ENCODE measurements around the gene C10orf67. TPM values are rescaled to one million over a fixed set of nuclear protein-coding genes. Genes with fewer than 3 reads are reported as not detected.

C10orf67 gene
- total RNA-seq, 1 experiment from 2014 or later = not detected

- no peak overlapping the region for H3K4me3 ChIP-seq (ENCODE audit: low read depth in 2 of 2, low read length in 2 of 2)
- ATAC-seq (no peak), DNase-seq (ENCODE audit: low read depth, low spot score) (no peak)
- TF ChIP-seq, protein P1, sequence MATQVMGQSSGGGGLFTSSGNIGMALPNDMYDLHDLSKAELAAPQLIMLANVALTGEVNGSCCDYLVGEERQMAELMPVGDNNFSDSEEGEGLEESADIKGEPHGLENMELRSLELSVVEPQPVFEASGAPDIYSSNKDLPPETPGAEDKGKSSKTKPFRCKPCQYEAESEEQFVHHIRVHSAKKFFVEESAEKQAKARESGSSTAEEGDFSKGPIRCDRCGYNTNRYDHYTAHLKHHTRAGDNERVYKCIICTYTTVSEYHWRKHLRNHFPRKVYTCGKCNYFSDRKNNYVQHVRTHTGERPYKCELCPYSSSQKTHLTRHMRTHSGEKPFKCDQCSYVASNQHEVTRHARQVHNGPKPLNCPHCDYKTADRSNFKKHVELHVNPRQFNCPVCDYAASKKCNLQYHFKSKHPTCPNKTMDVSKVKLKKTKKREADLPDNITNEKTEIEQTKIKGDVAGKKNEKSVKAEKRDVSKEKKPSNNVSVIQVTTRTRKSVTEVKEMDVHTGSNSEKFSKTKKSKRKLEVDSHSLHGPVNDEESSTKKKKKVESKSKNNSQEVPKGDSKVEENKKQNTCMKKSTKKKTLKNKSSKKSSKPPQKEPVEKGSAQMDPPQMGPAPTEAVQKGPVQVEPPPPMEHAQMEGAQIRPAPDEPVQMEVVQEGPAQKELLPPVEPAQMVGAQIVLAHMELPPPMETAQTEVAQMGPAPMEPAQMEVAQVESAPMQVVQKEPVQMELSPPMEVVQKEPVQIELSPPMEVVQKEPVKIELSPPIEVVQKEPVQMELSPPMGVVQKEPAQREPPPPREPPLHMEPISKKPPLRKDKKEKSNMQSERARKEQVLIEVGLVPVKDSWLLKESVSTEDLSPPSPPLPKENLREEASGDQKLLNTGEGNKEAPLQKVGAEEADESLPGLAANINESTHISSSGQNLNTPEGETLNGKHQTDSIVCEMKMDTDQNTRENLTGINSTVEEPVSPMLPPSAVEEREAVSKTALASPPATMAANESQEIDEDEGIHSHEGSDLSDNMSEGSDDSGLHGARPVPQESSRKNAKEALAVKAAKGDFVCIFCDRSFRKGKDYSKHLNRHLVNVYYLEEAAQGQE (IDR thresholded peaks at IDR 0.05; ENCODE audit: insufficient read depth in 1 of 2, low read depth in 2 of 2, low read length in 1 of 2) = no peak
- no peak for TF ChIP-seq TCF7L2 (IDR thresholded peaks at IDR 0.05; ENCODE audit: low read depth, low read length)
- no peak for TF ChIP-seq CTCF (IDR thresholded peaks at IDR 0.05)
- TF ChIP-seq SIN3A (IDR thresholded peaks at IDR 0.05; ENCODE audit: borderline replicate concordance, insufficient read depth, low read depth, low read length) = no peak
- no peak for TF ChIP-seq POLR2AphosphoS5 (IDR thresholded peaks at IDR 0.05; ENCODE audit: low read depth, low read length)
- no peaks in the 10 kb centered on the region for H3K36me3 ChIP-seq (ENCODE audit: control insufficient read depth, insufficient read depth, low read length)
- intact Hi-C loops (cut with micrococcal nuclease; ENCODE audit: unreplicated experiment) = no loop called here
- ChIA-PET CTCF (interaction anchor here (0.7 kb wide), 1 partner anchor 130 kb away, joined by 3 read pairs; no protein-coding TSS in a partner anchor), POLR2A (no interaction called here)
- no peak overlapping the region for H3K27ac ChIP-seq (ENCODE audit: low read length)
- no peaks in the 10 kb centered on the region for H3K4me1 ChIP-seq (ENCODE audit: control insufficient read depth, insufficient read depth, low read length)
- in situ Hi-C loops (cut with HindIII; ENCODE audit: low pct_unique_long_range_greater_than_20kb, low sequenced_read_pairs) = no loop called here
- no TSS peak for BruUV-seq (replicated peaks)
- peaks cover 2% of the 10 kb centered on the region; the same call in 1 of the 2 replicates for H3K27me3 ChIP-seq (ENCODE audit: control insufficient read depth, insufficient read depth, low read length)
- no peaks in the 10 kb centered on the region for H3K9me3 ChIP-seq (ENCODE audit: control insufficient read depth, insufficient read depth, low read depth, low read length)
These were observed 52.9 kb downstream of the C10orf67 start for GRCh38 chr10:23291551-23292334.

GRCh38 chr10:23284674-23285335, 59.8 kb downstream of the C10orf67 start:
- no peaks in the 10 kb centered on the region for H3K27me3 ChIP-seq (ENCODE audit: control insufficient read depth, insufficient read depth, low read length)
- BruUV-seq (replicated peaks) = no TSS peak
- H3K4me1 ChIP-seq (ENCODE audit: control insufficient read depth, insufficient read depth, low read length) = no peaks in the 10 kb centered on the region
- intact Hi-C loops (cut with micrococcal nuclease; ENCODE audit: unreplicated experiment) = no loop called here
- H3K36me3 ChIP-seq (ENCODE audit: control insufficient read depth, insufficient read depth, low read length) = no peaks in the 10 kb centered on the region
- DNase-seq (ENCODE audit: low read depth, low spot score) (no peak), ATAC-seq (no peak)
- in situ Hi-C loops (cut with HindIII; ENCODE audit: low pct_unique_long_range_greater_than_20kb, low sequenced_read_pairs) = no loop called here
- CTCF ChIA-PET = no interaction called here
- TF ChIP-seq TCF7L2 (IDR thresholded peaks at IDR 0.05; ENCODE audit: low read depth, low read length) (no peak), SIN3A (IDR thresholded peaks at IDR 0.05; ENCODE audit: borderline replicate concordance, insufficient read depth, low read depth, low read length) (no peak), CTCF (IDR thresholded peaks at IDR 0.05) (no peak), POLR2AphosphoS5 (IDR thresholded peaks at IDR 0.05; ENCODE audit: low read depth, low read length) (no peak)
- TF ChIP-seq, protein P1 (IDR thresholded peaks at IDR 0.05; ENCODE audit: insufficient read depth in 1 of 2, low read depth in 2 of 2, low read length in 1 of 2) = no peak
- no peak overlapping the region for H3K4me3 ChIP-seq (ENCODE audit: low read depth in 2 of 2, low read length in 2 of 2)
- H3K9me3 ChIP-seq (ENCODE audit: control insufficient read depth, insufficient read depth, low read depth, low read length) = no peaks in the 10 kb centered on the region
- H3K27ac ChIP-seq (ENCODE audit: low read length) = no peak overlapping the region
- POLR2A ChIA-PET = no interaction called here

Measured in Panc1 (cell line).